HUES6 (cell line): Measurements from ENCODE around the gene APOD.

Experiments used
- H3K27ac ChIP-seq: 2 replicates; pipeline ENCODE4 v1.7.0; 2013; ENCODE audit warnings: low read depth, mild to moderate bottlenecking, low read length, inconsistent platforms
- H3K27me3 ChIP-seq: 2 replicates; pipeline ENCODE4 v1.6.1; 2013; ENCODE audit warnings: low read length; ENCODE audit not compliant: control insufficient read depth, insufficient read depth
- H3K36me3 ChIP-seq: 2 replicates; pipeline ENCODE4 v1.6.1; 2013; ENCODE audit warnings: low read length; ENCODE audit not compliant: control insufficient read depth, insufficient read depth
- H3K4me1 ChIP-seq: 2 replicates; pipeline ENCODE4 v1.6.1; 2013; ENCODE audit warnings: low read length; ENCODE audit not compliant: control insufficient read depth, insufficient read depth
- H3K4me3 ChIP-seq: 2 replicates; pipeline ENCODE4 v1.5.1; 2013; ENCODE audit warnings: low read depth, low read length
- H3K9ac ChIP-seq: one replicate; pipeline ENCODE4 v1.6.1; 2013; ENCODE audit warnings: mild to moderate bottlenecking, low read length
- H3K9me3 ChIP-seq: 2 replicates; pipeline ENCODE4 v1.6.1; 2013; ENCODE audit warnings: low read depth, low read length; ENCODE audit not compliant: control insufficient read depth, insufficient read depth

APOD gene

DNA sequence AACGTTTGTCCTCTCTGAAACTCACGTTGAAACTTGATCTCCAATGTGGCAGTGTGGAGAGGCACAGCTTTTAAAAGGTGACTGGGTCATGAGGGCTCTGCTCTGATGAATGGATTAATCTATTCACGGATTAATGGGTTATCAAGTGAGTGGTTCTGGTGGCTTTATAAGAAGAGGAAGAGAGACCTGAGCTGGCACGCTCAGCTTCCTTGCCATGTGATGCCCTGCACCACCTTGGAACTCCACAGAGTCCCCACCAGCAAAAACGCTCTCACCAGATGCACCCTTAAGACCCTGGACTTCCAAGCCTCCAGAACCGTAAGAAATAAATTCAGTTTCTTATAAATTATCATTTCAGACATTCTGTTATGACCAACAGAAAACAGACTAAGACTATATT, 43.2 kb downstream of the APOD start:
- Histone ChIP-seq H3K9ac (no peak overlapping the region), H3K4me1 (peaks cover 35% of the 10 kb centered on the region), H3K27me3 (peaks cover 15% of the 10 kb centered on the region), H3K36me3 (no peaks in the 10 kb centered on the region), H3K27ac (no peak overlapping the region), H3K4me3 (peak overlapping the region; percentile 95; the same call in 1 of the 2 replicates), H3K9me3 (no peaks in the 10 kb centered on the region)

DNA sequence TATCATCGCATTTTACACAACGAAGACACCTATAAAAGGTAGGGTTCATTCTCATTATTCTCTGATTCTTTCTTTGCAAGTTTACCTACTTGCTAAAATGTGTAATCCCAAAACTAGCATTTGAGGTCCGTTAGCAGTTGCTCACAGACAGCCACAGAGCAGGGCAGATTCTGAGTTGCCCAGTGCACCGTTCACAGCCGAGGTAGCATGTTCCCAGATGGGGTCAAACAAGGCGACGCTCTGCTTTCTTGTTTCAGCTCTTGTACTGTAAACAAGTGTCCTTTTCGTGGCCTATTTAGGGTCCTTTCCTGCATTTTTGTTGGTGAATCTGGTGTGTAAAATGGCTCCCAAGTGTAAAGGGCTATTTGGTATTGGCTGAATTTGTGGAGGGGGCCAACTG, 43.7 kb downstream of the APOD start:
- peaks cover 35% of the 10 kb centered on the region for H3K4me1 ChIP-seq
- no peak overlapping the region; the same call in 1 of the 2 replicates for H3K4me3 ChIP-seq
- H3K9ac ChIP-seq: no peak overlapping the region
- H3K9me3 ChIP-seq: peaks cover 3% of the 10 kb centered on the region
- H3K36me3 ChIP-seq: no peaks in the 10 kb centered on the region
- peaks cover 15% of the 10 kb centered on the region for H3K27me3 ChIP-seq
- H3K27ac ChIP-seq: no peak overlapping the region

DNA sequence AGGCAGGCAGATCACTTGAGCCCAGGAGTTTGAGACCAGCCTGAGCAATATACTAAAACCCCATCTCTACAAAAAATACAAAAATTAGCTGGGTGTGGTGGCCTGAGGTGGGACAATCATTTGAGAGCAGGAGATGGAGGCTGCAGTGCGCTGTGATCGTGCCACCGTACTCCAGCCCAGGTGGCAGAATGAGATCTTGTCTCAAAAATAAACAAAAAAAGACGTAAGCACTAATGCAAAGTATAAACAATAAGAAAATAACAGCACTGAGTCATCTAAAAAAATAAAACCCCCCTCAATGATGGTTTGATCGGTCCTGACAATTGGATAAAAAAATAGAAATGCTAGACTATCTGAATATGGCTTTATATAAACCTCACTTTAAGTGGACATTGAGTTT, 44.3 kb downstream of the APOD start:
- no peak overlapping the region for H3K27ac ChIP-seq
- peaks cover 10% of the 10 kb centered on the region for H3K27me3 ChIP-seq
- no peak overlapping the region for H3K4me3 ChIP-seq
- no peak overlapping the region for H3K9ac ChIP-seq
- H3K9me3 ChIP-seq: peaks cover 3% of the 10 kb centered on the region
- H3K4me1 ChIP-seq: peaks cover 30% of the 10 kb centered on the region
- H3K36me3 ChIP-seq: no peaks in the 10 kb centered on the region

DNA sequence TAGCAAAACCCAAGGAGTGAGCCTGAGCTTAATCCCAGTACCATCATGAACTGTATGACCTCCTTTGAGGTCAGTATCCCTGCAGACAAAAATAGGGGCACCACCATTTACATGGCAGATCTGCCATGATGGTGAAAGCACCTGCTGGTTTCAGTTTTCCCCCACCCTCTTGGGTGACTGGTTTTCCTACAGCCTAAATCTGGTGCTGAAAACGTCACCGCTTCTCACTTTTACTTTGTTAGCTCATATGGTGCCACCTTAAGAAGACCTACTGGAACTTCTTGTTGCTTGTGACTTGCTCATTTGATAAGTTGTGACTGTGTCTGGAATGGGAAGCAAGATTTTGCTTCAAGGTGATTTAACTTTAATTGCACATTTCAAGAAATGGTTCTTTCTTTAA, 45.7 kb downstream of the APOD start:
- peaks cover 3% of the 10 kb centered on the region for H3K9me3 ChIP-seq
- no peak overlapping the region for H3K4me3 ChIP-seq
- H3K9ac ChIP-seq: no peak overlapping the region
- H3K27ac ChIP-seq: no peak overlapping the region
- H3K27me3 ChIP-seq: no peaks in the 10 kb centered on the region
- H3K4me1 ChIP-seq: peaks cover 20% of the 10 kb centered on the region
- H3K36me3 ChIP-seq: no peaks in the 10 kb centered on the region

DNA sequence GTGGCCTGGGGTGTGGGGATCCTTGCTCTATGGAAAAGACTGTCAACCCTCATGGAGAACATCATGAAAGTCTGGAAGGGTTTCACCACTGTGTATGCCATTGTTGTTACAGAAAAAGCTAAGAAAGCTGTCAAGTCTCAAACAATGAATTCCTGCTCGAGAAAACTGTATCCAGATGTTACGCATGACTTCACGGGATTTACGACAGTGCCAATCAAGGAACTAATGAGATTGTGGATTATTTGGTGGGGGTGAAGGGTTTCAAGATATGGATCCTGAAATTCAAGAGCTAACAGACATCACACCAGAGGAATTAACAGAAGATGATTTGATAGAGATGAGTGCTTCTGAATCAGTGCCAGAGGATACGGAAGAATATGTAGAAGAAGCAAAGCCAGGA, 48.4 kb downstream of the APOD start:
- H3K9ac ChIP-seq: no peak overlapping the region
- no peaks in the 10 kb centered on the region for H3K27me3 ChIP-seq
- peaks cover 3% of the 10 kb centered on the region for H3K9me3 ChIP-seq
- H3K4me1 ChIP-seq: peaks cover 10% of the 10 kb centered on the region
- H3K36me3 ChIP-seq: no peaks in the 10 kb centered on the region
- no peak overlapping the region for H3K4me3 ChIP-seq
- no peak overlapping the region for H3K27ac ChIP-seq

DNA sequence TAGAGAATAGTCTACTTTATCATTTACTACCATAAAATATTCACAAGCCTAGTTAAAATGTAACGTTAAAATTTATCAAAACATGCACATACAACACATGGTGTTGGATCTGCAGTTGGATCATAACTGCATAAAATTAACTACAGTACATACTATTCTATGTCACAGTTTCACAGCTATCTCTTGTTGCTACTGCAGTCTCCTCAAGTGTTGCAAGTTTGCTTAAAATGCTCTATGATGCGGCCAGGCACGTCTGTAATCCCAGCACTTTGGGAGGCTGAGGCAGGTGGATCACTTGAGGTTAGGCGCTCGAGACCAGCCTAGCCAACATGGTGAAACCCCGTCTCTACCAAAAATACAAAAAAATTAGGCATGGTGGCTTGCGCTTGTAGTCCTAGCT, 50.9 kb downstream of the APOD start:
- peaks cover 2% of the 10 kb centered on the region; the same call in 1 of the 2 replicates for H3K4me1 ChIP-seq

DNA sequence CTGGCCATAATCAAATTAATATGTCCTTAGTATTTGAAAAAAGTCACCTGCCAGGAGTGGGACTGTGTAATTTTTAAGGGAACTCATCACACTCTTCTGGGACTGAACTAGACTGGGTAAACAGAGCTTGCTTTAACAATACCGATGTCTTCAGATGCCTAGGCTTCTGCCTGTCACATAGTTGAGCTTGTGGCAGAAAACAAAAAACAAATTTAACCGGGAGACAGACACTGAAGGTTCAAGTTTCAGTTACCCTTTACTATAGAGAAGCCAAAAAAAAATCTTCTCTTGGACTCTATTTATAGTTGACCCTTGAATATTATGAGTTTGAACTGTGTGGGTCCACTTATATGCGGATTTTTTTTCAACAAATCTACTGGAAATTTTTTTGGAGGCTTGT, 51.4 kb downstream of the APOD start:
- no peaks in the 10 kb centered on the region for H3K36me3 ChIP-seq
- H3K4me1 ChIP-seq: no peaks in the 10 kb centered on the region
- H3K9me3 ChIP-seq: peaks cover 3% of the 10 kb centered on the region
- no peak overlapping the region for H3K9ac ChIP-seq
- no peaks in the 10 kb centered on the region for H3K27me3 ChIP-seq
- H3K27ac ChIP-seq: no peak overlapping the region
- H3K4me3 ChIP-seq: no peak overlapping the region

More for the DNA sequence above, 50.9 kb downstream of the APOD start:
- Histone ChIP-seq H3K9me3 (peaks cover 3% of the 10 kb centered on the region), H3K36me3 (no peaks in the 10 kb centered on the region), H3K27me3 (no peaks in the 10 kb centered on the region), H3K27ac (no peak overlapping the region), H3K4me3 (no peak overlapping the region), H3K9ac (no peak overlapping the region)

DNA sequence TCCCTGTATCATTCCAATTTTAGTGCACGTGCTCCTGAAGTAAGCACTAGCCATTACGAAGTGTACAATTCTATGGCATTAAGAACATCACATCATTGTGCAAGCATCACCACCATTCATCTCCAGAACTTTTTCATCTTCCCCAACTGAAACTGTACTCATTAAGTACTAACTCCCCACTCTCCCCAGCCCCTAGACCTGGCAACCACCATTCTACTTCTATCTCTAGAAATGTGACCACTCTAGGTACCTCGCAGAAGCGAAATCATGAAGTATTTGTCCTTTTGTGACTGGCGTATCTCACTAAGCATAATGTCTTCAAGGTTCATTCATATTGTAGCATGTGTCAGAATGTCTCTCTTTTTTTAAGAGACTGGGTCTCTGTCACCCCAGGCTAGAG, 52.1 kb downstream of the APOD start:
- H3K27me3 ChIP-seq: no peaks in the 10 kb centered on the region
- no peak overlapping the region for H3K4me3 ChIP-seq
- no peaks in the 10 kb centered on the region for H3K36me3 ChIP-seq
- peaks cover 3% of the 10 kb centered on the region for H3K9me3 ChIP-seq
- H3K9ac ChIP-seq: no peak overlapping the region
- H3K4me1 ChIP-seq: no peaks in the 10 kb centered on the region
- H3K27ac ChIP-seq: no peak overlapping the region

DNA sequence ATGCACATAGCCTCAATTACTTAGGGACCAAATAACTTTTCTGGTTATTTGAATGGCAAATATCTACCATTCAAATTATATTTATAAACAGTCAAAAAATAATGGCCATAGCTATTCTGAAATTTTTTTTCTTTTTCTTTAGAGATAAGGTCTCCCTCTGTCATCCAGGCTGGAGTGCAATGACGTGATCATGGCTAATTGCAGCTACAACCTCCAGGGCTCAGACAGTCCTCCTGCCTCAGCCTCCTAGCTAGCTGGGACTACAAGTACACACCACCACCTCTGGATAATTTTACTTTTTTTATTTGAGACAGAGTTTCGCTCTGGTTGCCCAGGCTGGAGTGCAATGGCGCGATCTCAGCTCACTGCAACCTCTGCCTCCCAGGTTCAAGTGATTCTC, 57.2 kb downstream of the APOD start:
- H3K9me3 ChIP-seq: no peaks in the 10 kb centered on the region
- H3K27me3 ChIP-seq: no peaks in the 10 kb centered on the region
- H3K4me1 ChIP-seq: no peaks in the 10 kb centered on the region
- H3K27ac ChIP-seq: no peak overlapping the region
- peaks cover 14% of the 10 kb centered on the region for H3K36me3 ChIP-seq
- H3K9ac ChIP-seq: no peak overlapping the region
- no peak overlapping the region for H3K4me3 ChIP-seq

DNA sequence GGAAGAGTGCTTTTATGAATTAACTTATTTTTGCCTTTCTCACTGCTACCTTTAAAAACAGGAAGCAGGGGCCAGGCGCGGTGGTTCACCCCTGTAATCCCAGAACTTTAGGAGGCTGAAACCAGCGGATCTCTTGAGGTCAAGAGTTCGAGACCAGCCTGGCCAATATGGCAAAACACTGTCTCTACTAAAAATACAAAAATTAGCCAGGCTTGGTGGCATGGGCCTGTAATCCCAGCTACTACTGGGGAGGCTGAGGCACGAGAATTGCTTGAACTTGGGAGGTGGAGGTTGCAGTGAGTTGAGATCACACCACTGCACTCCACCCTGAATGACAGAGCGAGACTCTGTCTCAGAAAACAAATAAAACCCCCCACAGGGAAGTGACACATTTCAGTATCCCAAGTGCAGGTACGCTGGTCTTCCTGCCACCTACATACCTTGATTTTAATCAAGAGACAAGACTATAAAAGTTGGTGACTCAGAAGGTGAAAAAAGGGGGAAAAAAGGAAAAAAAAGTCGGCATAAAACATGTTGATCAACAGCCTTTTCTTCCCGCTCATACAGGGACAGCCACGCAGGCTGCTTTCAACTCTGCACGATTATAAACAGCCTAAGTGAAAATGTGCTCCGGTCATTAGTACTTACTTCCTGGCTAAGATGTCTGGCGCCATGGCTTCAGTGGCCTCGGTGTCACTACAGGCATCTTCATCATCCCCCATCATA, 59.4 kb downstream of the APOD start:
- no peaks in the 10 kb centered on the region for H3K9me3 ChIP-seq
- peaks cover 14% of the 10 kb centered on the region for H3K36me3 ChIP-seq
- H3K27me3 ChIP-seq: no peaks in the 10 kb centered on the region

DNA sequence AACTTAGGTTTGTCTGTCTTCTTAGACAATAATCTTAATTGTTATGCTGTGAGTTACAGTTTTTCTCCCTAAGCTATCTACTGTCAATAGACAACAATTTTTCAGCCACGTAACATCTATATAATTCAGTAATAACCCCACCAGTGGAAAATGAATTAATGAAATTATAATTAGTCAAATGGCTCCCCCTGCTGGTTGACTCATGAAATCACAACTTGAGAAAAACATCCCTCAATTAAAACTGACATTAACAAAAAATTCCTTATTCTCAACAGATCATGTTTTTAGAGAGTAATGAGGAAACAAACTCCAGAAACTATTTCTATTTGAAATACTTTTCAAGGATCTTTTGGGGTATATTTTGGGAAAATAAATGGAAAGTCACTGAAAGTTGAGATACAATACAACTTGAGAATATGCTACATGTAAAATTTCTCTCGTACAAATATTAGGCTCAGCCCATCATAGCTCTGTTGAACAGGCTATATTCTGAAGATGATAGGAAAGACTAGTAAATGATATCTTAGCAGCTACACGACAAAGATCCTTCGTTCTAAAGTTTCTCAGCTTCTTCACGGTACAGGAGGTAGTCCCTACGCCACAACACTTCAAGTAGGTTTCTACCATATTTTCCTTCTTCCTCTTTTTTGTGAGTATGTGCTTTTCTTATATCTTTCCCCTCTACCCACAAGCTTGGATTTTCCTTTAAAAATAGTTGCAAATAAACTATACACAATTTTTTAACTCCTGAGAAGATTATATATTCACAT, 61.3 kb downstream of the APOD start:
- Histone ChIP-seq H3K27ac (no peak overlapping the region), H3K27me3 (no peaks in the 10 kb centered on the region), H3K9ac (no peak overlapping the region)

More for the DNA sequence above, 59.4 kb downstream of the APOD start:
- Histone ChIP-seq H3K4me1 (no peaks in the 10 kb centered on the region), H3K9ac (no peak overlapping the region), H3K27ac (no peak overlapping the region), H3K4me3 (no peak overlapping the region)

More for the DNA sequence above, 61.3 kb downstream of the APOD start:
- H3K4me1 ChIP-seq: no peaks in the 10 kb centered on the region
- no peak overlapping the region for H3K4me3 ChIP-seq
- no peaks in the 10 kb centered on the region for H3K9me3 ChIP-seq
- H3K36me3 ChIP-seq: peaks cover 21% of the 10 kb centered on the region
